Psoas muscle (tissue), 8 donors: ENCODE measurements around the gene TYMS. TPM values are rescaled to one million over a fixed set of nuclear protein-coding genes. Genes with fewer than 3 reads are reported as not detected.

Experiments used
- ATAC-seq, 4 donors: fragments of 200-7000 bp; cut with Tn5 transposase; one replicate each; pipeline ENCODE4 v1.9.1; 2020; ENCODE audit warnings: moderate library complexity in 3 of 4, mild to moderate bottlenecking in 2 of 4
- DNase-seq, 2 donors: peaks; one replicate each; pipeline ENCODE4 v3.0.0-alpha.2; 2020
- H3K27ac ChIP-seq: fragments of 200-600 bp; one replicate; pipeline ENCODE4 v1.8.0; 2022
- H3K27me3 ChIP-seq, 3 donors: fragments of 200-600 bp in 1 of 3; one replicate each; pipeline versions ENCODE4 v1.6.1 to v1.8.0; 2013 to 2022; ENCODE audit warnings: low read length in 2 of 3, mild to moderate bottlenecking in 2 of 3, moderate library complexity in 1 of 3; ENCODE audit not compliant: insufficient read depth in 3 of 3
- H3K36me3 ChIP-seq, 2 donors: fragments of 200-600 bp in 1 of 2; one replicate each; pipeline versions ENCODE4 v1.6.1 to v1.8.0; 2013 to 2022; ENCODE audit warnings: low read depth in 1 of 2, mild to moderate bottlenecking in 1 of 2, moderate library complexity in 1 of 2; ENCODE audit not compliant: insufficient read depth in 1 of 2
- H3K4me1 ChIP-seq: fragments of 200-600 bp; one replicate; pipeline ENCODE4 v1.8.0; 2022
- H3K4me3 ChIP-seq: fragments of 200-600 bp; one replicate; pipeline ENCODE4 v1.8.0; 2022; ENCODE audit warnings: mild to moderate bottlenecking
- H3K9me3 ChIP-seq: fragments of 200-600 bp; one replicate; pipeline ENCODE4 v1.8.0; 2022
- WGBS, 3 donors: extraction: QIAGEN DNeasy Blood & Tissue Kit; methylation state at CpG; one replicate each; pipeline versions ENCODE4 v1.1.6 to v1.1.7; 2013; 5-methylcytosine and 5-hydroxymethylcytosine counted together
- intact Hi-C, 2 donors: fragments of 100-400 bp; cut with DNase I; formaldehyde crosslinking; loops; one replicate each; pipeline versions ENCODE4 v1.11.0 to v1.14.2; 2022
- polyA plus RNA-seq, 3 donors: library from polyadenylated mRNA; stranded (reverse); fragments of 200-250 nt; gene quantifications; one replicate each; pipeline ENCODE4 v1.2.3, GENCODE V29; 2013
- total RNA-seq, 4 donors: library from RNA; stranded (reverse); fragmentation: NEBNext Ultra II Directional in 2 of 4; extraction: Animal tissue kit (Norgen Biotek cat#: 25700) in 2 of 4; gene quantifications; one replicate each; pipeline versions ENCODE4 v1.2.1 to v1.2.4, GENCODE V29; 2021 to 2023
- TF ChIP-seq, protein P1 (sequence below): fragments of 200-600 bp; IDR thresholded peaks from one replicate; pipeline ENCODE4 v1.8.0; 2022; ENCODE audit warnings: antibody characterized with exemption
- donor health status: healthy with polysubstance abuse.
- donor health status: DM: no; HTN: no; CAD: no; lungs with moderate emphysema.
- donor health status: Bipolar disorder and iron deficiency.
- donor health status: healthy.
- donor health status: DM: yes; HTN: yes; CAD: no.
- donor health status: DM: no; HTN: no; CAD: no.
- donor health status: DM: no; HTN: no; CAD: no.
- donor health status: DM: yes; HTN: yes; CAD: no.

The TYMS gene
- total and polyA plus RNA-seq, 7 donors = 0.25 to 0.65 (median 0.32) TPM; not detected in 1

GRCh38 chr18:662197-662596 lies 4.7 kb downstream of the TYMS start:
- peaks cover 0 to 34% (median 5%) of the 10 kb centered on the region in 3 donors for H3K27me3 ChIP-seq
- H3K4me1 ChIP-seq = peaks cover 4% of the 10 kb centered on the region
- intact Hi-C loops = no loop called here
- no peaks in the 10 kb centered on the region for H3K9me3 ChIP-seq
- TF ChIP-seq, protein P1, sequence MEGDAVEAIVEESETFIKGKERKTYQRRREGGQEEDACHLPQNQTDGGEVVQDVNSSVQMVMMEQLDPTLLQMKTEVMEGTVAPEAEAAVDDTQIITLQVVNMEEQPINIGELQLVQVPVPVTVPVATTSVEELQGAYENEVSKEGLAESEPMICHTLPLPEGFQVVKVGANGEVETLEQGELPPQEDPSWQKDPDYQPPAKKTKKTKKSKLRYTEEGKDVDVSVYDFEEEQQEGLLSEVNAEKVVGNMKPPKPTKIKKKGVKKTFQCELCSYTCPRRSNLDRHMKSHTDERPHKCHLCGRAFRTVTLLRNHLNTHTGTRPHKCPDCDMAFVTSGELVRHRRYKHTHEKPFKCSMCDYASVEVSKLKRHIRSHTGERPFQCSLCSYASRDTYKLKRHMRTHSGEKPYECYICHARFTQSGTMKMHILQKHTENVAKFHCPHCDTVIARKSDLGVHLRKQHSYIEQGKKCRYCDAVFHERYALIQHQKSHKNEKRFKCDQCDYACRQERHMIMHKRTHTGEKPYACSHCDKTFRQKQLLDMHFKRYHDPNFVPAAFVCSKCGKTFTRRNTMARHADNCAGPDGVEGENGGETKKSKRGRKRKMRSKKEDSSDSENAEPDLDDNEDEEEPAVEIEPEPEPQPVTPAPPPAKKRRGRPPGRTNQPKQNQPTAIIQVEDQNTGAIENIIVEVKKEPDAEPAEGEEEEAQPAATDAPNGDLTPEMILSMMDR = no peak
- no peak overlapping the region for H3K4me3 ChIP-seq
- no peak overlapping the region for H3K27ac ChIP-seq
- 96 to 97% (median 96%) methylated on average over 4 of the region's 4 CpGs for WGBS, 3 donors
- ATAC-seq = no peak
- no peak for DNase-seq
- H3K36me3 ChIP-seq = no peaks in the 10 kb centered on the region

GRCh38 chr18:666177-666576 lies 8.7 kb downstream of the TYMS start:
- Histone ChIP-seq H3K27ac (no peak overlapping the region), H3K4me3 (no peak overlapping the region), H3K9me3 (no peaks in the 10 kb centered on the region), H3K36me3 (peaks cover 0 to 15% of the 10 kb centered on the region in 2 donors), H3K4me1 (no peaks in the 10 kb centered on the region), H3K27me3 (no peaks in the 10 kb centered on the region)
- no peak for DNase-seq
- WGBS, 3 donors = 85 to 97% (median 96%) methylated on average over 8 of the region's 8 CpGs
- no peak for ATAC-seq
- intact Hi-C loops = no loop called here
- TF ChIP-seq, protein P1 = no peak

DNA sequence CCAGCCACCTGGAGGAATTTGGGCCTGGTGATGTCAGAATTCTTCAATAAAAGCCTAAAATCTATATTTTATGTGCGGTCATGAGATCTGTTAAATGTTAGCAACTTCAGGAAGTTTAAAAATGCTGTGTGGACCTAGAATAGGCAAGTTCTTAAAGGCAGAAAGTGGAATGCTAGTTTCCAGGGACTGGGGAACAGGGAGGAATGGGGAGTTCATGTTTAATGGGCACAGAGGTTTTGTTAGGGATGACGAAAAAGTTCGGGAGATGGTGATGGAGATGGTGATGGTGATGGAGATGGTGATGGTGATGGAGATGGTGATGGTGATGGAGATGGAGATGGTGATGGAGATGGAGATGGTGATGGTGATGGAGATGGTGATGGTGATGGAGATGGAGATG lies 9.2 kb downstream of the TYMS start:
- no peaks in the 10 kb centered on the region for H3K9me3 ChIP-seq
- ATAC-seq (no peak), DNase-seq (no peak)
- WGBS, 3 donors = 96 to 99% (median 98%) methylated on average over 3 of the region's 3 CpGs
- no peak overlapping the region for H3K4me3 ChIP-seq
- TF ChIP-seq, protein P1 = no peak
- peaks cover 0 to 19% of the 10 kb centered on the region in 2 donors for H3K36me3 ChIP-seq
- no peak overlapping the region for H3K27ac ChIP-seq
- intact Hi-C loops = no loop called here
- H3K27me3 ChIP-seq = no peaks in the 10 kb centered on the region
- H3K4me1 ChIP-seq = no peaks in the 10 kb centered on the region

- TF ChIP-seq, protein P1 = no peak
- 61 to 76% (median 67%) methylated on average over 1 of the region's 1 CpG for WGBS, 3 donors
- H3K4me3 ChIP-seq = no peak overlapping the region
- no peaks in the 10 kb centered on the region for H3K27me3 ChIP-seq
- H3K4me1 ChIP-seq = no peaks in the 10 kb centered on the region
- H3K27ac ChIP-seq = no peak overlapping the region
- peaks cover 3 to 35% of the 10 kb centered on the region in 2 donors for H3K36me3 ChIP-seq
- no peak for ATAC-seq
- no peak for DNase-seq
- intact Hi-C loops = no loop called here
- H3K9me3 ChIP-seq = no peaks in the 10 kb centered on the region
Observed at GRCh38 chr18:668260-668659, 10.8 kb downstream of the TYMS start.

- no peak for DNase-seq
- intact Hi-C loops = no loop called here
- TF ChIP-seq, protein P1 = no peak
- no peak overlapping the region for H3K4me3 ChIP-seq
- no peak for ATAC-seq
- no peaks in the 10 kb centered on the region for H3K4me1 ChIP-seq
- no peaks in the 10 kb centered on the region for H3K27me3 ChIP-seq
- WGBS, 3 donors = 92 to 96% (median 95%) methylated on average over 8 of the region's 8 CpGs
- no peaks in the 10 kb centered on the region for H3K9me3 ChIP-seq
- H3K36me3 ChIP-seq = peaks cover 3 to 43% of the 10 kb centered on the region in 2 donors
- H3K27ac ChIP-seq = no peak overlapping the region
Observed at GRCh38 chr18:669077-669476, 11.6 kb downstream of the TYMS start.
